Measurements from ENCODE around the gene PLD1.

The PLD1 gene

DNA sequence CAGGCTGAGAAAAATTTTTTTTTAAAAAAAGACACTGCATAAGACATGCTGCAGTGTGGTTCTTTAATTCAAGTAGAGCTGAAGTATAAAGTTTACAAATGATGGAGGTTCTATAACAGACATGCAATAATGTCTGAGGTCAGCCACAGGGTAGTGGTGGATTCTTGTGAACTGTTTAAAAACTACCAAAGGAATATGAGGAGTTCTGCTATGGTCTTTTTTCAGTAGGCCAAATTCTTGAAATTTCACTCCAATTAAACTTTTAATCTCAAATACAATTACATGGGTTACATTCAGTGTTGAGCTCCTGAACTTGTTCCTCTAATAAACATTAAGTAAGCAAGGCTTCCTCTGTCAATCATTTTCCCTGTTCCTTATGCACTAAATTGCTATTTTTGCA is 122.7 kb downstream of the PLD1 start:
- no peak for DNase-seq

DNA sequence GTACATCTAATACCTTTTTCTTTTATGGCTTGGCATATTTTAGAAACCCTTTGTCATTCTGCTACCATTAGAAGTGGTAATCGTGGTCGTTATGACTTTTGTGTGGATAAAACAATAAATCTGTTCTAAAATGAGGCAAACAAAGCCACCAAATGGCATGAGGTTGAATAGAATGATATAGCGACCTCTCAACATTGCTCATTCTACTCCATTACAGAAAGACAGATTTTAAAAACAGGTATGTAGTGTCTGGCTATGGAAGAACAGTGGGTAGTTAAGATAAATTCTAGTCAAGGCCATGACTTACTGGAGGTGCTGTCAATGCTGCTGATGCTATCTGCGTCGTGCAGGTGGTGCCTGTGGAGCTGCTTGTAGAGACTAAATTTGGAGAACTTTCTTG is 123.2 kb downstream of the PLD1 start:
- no peak for DNase-seq

DNA sequence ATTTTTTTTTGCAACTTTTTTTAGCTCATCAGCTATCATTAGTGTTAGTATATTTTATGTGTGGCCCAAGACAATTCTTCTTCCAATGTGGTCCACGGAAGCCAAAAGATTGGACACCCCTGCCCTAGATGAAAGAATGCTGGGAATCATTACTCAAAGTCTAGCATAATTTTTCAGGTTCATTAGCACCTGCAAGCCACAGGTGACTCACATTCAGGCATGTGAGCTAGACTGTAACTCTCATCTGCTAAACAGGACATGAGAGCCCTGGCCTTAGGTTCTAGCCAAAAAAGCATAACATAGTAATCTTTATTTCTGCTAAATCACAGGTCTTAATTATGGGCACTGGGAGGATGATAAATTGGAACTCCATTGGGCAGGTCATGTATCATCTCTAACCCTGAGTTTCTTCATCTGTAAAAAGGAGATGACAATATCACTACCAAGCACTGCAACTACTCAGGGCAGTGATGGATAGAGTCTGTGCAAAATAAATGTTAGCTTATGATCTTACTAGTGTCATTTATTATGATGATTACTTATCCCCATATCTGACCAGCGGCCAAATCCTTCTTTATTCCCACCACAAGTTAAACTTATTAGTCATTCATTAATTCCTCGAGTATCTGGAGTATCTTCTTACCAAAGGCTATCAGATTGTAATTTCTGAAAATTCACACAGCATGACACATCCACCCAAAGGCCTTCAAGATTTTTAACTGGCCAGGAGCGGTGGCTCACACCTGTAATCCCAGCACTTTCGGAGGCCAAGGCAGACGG is 125.0 kb downstream of the PLD1 start:
- no peak for DNase-seq

DNA sequence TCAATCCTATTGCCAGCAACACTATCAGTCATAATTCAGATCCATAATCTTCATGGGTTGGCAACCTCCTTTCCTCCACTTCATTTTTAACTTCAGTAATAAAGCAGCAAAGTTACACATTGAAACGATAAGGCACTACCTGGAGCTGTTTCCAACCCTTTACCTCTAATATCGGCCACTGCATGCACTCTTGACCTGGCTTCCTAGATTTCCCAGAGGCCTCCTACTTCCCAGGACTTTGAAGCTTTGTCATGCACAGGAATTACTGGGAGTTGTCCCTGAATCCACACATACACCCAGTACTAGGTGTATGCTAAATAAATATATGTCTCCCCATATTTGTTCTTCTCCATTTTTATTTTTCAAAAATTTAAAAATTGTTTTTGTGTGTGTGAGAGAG is 126.1 kb downstream of the PLD1 start:
- DNase-seq = no peak

DNA sequence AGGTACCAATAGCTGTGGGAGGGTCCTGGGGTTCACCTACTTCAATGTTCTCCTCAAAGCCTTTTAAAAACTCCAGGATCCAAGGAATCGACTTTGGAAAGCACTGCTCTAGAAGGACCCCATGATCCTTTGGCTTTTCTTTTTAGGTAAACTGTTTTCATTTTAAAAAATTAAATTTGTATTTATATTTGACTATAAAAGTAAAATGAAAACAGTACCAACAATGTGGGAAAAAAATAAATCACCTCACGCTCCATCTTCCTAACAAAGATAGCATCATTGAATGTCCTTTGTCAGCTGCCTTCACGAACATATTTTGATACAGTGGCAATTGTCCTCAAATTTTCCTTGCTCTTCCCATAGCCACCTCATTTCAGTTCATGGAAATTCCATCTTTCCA is 127.5 kb downstream of the PLD1 start:
- no peak for DNase-seq

DNA sequence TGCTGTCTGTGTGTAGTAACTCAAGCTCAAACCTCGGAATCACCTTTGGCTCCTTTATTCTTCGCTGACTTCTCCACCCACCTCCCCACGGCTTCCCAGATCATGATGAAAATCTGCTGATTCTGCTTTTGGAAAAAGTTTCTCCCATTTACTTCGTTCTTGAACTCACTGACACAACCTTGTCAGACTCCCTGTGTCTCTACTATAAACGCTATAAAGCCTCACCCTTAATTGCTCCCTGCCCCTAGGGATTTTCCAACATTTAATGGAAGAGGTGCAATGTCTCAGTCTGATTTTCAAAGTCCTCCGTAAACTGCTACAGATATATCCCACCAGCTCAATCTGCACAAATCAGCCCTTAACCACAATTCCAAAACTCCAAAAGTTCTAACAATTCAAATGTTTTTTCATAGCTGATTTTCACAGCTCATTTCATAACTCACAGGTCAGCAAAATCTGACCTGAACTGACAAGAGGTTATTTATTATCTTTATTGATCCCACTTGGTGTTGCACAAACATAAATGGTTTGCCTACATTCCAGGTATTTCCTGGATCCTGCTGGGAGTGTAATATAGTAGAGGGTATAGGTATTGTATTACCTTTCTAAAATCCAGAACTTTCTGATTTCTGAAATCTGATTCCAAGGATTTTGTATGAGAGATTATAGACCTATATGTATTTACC is 129.4 kb downstream of the PLD1 start:
- no peak for DNase-seq

DNA sequence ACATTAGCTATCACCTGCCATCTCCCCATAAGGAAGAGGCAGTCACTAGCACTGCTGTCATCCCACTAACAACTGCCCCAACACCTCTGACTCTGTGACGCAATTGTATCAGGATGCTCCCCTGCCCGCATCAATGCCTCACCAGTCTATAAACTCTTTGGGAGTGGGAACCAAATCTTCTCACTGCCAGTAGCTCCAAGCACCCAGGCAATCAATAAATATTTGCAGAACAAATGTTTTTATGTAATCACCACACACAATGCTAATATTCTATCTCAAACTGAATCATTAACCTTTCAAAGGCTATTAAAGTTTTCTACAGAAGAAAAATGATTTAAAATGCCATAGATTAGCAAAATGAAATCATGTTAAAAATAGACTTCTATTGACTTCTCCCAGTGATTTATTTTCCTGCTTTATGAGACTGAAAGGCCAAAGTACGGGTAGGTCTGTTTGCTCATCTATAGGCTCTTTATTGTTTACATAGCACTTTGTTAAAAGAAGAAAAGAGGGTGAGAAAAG is 131.3 kb downstream of the PLD1 start:
- no peak for DNase-seq

DNA sequence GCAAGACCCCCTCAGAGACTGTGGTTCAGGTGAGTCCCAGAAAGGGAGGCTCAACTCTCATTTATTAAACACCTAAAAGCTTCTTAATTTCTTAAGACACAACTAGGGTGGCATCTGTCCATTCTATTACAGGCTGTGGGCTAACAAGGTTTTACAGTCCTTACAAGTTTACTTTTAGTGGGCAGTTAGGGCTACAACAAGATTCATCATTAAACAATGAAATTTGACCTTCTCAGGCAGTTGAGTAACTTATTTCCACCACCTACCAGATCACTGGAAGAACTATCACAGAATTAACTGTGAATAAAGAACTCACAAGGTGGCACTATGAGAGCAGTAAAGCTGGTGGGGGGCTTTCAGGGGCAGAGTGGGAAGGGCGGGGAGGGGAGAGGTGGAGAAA is 132.6 kb downstream of the PLD1 start:
- DNase-seq = no peak

DNA sequence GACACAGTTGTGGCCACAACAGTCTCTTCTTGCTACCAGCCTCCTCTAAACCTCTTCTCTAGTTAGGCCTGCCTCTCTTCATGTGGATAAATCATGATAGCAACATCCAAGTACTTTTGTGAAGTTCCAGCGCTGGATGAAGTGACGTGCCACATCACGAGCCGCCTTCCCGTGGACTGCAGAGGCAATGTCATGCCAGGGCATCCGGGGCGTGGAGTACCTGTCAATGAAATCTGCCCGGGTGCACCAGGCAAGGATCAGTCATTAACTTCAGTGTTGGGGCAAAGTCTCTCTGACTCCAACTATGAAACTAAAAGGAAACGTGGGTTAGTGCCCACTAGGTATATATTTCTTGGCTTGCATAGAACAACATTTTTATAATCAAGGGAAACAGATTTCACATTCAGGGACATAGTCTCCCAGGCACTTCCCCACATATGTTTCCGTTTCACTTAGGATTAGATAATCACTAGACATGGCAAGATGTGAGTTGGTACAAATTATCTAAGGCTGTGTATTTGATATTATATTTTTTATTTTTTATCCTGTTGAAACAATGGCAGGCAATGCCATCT is 133.6 kb downstream of the PLD1 start:
- DNase-seq = no peak

DNA sequence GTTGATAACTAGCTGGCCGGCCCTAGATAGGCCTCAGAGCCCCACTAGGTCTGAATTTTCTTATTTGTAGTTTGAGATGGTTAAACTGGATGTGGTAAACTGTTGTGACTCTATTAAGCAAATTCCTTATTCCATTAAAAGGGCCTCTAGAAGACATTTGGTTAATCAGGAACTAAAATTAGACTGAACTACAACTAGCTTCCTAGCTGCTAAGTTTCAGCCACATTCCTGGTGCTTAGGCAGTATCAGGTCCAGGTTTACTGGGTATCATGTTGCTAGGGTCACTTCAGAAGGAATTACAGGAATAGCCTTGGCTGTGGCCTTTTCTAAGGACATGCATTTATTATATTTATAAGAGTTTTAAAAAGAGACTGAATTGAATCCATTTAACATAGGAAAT is 136.3 kb downstream of the PLD1 start:
- no peak for DNase-seq

DNA sequence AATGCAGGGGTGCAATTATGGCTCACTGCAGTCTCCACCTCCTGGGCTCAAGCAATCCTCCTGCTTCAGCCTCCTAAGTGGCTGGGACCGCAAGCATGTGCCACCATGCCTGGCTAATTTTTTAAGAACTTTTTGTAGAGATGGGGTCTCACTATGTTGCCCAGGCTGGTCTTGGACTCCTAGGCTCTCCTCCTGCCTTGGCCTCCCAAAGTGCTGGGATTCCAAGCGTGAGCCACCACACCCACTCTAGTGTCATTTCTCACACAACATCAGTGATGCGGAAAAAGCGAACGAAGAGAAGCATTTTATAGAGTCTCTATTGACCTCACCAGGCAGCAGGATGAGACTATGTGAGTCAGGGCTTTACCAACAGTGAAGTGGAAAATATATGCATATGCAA is 137.7 kb downstream of the PLD1 start:
- no peak for DNase-seq

DNA sequence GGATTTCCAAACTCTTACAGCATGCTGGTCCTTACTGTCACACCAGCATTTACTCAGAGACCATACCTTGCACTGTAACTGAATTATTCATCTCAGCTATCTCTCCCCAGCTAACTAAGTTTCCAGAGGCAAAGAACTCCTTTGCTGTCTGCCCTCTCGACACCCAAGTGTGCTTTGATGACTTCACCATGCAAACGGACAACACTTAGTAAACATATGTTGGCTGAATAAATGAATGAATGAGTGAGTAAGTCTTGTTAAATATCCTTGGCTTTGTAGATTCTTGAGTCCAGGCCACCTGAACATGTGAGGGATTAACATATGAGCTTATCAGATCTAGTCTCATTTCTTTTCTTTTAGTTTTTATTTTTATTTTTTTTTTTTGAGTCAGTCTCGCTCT is 138.2 kb downstream of the PLD1 start:
- no peak for DNase-seq

DNA sequence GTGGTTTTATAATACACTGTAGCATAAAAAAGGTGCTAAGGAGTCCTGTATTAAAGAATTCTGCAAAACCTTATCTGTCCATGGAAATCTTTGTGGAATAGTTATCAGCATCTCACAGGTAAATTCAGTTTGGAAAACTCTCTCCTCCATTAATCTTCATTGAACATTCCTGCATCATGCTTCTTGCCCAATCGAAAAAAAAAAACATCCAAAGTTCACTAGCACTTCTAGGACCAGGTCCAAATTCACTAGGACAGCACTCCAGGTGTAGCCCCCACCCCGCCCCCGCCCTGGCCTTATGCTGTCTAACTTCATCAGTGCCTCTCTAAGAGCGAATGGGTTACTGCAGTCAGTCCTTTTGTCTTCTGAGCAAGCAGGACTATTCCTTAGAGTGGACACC is 138.6 kb downstream of the PLD1 start:
- no peak for DNase-seq

DNA sequence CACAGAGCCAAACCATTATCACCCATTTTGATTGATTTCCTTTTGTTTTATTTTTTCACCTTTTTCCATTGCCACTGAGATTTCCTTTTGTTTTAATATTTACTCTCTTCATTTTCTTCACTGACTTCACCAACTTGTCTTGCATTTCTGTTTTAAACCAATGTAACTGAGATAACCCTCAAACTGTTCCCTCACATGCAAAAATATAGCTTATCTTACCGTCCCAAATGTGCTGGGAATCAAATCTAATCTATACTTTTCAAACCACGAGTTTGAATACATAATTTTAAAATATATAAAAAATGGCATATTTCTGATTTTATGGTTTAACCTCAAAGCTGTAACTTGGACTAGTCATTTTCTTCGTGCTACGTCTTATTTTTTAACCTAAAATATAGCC is 143.8 kb downstream of the PLD1 start:
- DNase-seq = no peak

DNA sequence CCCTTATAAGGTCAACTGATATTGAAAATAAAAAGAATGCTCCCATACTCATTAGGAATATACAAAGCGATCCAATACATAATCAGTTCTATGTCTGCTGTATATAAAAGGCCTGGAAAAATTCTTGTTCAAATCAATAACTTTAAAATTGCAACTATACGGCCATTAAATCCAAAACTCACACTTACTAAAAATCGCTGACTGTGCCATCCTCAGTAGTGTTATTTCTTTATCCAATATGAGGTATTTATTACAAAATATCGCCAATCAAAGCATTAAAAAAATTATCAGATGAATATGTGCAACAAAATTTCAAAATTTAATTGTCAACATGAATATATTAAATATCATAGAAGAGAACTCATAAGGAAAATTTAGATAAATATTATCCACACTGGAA is 146.5 kb downstream of the PLD1 start:
- no peak for DNase-seq

DNA sequence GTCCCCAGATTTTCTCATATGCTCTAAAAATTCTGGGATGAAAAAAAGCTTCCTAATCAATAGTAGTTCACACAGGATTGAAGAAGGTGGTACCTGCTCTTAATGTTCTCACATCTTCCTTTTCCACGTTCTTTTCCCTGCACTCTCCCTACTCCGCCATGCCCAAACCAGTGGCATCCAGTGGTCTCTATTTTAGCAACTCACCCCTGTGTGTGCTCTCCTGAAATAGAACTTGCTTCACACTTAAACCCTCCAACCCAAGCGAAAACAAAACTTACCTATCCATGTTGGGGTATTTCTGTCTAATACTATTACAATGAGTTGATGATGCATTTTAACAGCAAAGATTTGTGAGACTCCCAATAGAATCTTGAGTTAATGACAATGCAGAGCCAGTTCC is 148.8 kb downstream of the PLD1 start:
- no peak for DNase-seq

DNA sequence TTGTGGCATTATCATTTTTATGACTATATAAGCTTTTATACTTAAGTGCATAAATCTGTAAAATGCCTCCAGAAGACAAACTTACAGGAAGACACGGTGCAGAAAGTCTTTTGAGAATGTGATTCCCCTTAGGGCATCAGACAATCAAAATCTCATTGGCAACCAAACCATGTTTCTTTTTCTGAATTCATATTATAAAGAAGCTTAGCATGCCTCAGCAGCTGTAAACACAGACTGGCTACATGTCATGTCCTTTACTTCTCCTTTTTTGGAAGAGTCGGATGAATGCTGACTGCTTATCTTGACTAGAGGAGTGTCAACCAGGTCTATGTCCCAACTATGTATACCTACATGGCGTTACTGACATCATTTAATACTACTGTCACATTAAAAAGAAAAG is 150.1 kb downstream of the PLD1 start:
- DNase-seq = no peak

DNA sequence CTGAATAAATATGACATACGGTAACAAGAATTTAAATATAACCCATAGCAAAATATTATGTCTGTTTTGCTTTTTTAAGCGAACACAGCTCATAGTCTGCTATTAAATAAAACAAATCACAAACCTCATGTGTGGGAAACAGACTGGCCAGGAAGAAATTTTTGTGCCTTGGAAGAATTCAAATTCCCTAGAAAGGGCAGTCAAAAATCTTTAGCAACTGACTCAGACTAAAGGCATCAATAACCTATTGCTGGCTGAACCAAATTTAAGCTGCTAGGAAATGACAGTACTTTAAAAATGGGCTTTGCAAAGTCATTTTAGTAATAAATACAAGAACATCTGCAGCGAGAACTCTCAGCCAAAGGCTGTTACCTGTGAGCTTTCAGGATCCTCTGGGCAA is 151.4 kb downstream of the PLD1 start:
- no peak for DNase-seq

DNA sequence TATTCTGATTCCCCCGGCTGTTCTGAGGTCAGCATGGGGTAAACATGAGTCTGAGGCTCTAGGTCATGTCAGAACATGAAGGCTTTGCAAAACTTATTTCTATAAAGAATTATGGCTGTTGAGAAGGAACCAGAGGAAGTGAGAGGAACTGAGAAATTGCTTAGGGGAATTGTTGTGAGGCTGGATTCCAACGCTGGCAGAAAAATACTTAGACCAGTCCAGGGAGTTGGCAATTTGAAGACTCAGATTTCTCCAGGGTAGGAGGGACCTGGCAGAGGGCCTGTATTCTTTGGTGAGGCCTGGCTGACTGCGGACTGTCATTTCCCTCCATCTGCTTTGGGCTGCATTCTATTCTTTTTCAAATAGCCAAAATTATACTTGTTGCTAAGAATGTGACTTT is 155.5 kb downstream of the PLD1 start:
- no peak for DNase-seq

DNA sequence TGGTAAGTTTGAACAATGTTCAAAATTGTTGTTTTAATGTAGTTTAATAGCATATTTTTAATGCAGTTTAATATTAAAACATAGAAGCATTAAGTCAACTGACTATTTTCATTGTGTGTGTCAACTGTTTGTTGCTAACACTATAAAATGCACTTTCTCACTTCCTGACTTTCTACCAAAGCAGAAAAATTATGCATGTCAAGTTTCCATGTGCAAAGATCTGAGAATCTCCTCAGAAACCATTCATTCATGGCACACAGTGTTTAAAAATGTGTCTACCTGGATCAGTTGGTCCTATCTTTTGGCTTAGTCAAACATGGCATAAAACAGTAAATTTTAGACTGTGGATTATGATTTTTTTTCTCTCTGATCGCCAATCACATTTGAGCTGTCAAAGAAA is 156.0 kb downstream of the PLD1 start:
- DNase-seq = no peak

DNA sequence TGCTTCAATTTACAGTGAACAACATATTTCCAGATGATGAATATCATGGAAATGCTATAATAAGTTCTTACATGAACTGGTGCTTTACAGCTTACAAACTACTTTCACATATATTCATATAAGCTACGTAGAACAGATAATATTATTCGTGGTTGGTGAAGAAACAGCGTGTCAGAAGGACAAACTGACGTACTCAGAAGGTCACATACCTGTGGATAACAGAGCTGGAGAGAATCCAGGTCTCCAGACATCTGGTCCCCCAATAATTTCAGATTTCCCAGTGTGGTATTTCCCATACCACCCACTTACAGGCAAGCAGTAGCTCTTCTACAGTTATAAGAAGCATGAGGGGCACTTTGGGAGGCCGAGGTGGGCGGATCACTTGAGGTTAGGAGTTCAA is 156.6 kb downstream of the PLD1 start:
- DNase-seq = no peak

DNA sequence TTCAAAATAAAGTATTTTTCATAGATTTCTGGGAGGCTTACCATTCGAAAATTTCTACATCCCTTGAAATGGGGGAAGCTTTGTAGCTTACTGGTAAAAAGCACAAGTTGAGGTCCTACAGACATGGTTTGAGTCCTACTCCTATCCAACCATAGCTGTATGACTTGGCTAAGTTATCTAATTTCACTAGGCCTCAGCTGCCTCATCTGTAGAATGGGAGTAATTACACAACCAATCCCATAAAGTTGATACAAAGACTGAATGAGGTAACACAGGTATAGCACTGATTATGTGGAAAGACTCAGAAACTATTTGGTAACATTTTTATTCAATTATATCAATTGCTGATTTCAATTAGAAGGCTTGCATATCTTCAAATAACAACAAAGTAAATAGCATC is 157.4 kb downstream of the PLD1 start:
- DNase-seq = no peak

DNA sequence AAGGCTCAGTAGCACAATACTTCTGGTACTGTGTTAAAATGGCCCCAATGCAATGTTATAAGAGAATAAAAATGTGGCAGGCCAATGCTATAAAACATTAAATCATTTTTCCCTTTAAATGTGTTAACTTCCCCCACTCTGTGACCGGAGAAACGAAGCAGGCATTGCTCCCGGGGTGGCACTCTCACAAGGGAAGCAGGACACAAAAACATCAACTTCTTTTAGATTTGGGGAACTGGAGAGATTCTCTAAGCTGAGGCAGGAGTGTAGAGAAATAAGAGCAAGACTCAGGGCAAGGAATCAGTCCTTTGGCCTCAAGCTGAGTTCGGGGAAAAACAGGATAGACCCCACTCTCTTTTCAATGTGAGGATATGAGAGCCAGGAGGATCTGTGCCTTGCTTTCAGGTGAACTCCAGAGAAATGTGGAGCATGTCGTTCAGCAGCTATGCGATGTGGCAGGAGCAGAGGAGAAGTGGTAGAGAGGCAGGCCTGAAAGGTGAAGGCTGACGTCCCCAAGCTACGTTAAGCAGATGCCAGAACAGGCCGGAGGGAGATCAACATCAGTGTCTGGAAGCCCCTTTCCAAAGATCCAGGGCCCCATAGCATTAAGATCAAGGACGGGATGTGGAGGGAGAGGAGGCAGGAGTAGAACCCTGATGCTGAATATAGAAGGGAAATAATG is 160.2 kb downstream of the PLD1 start:
- DNase-seq = no peak

DNA sequence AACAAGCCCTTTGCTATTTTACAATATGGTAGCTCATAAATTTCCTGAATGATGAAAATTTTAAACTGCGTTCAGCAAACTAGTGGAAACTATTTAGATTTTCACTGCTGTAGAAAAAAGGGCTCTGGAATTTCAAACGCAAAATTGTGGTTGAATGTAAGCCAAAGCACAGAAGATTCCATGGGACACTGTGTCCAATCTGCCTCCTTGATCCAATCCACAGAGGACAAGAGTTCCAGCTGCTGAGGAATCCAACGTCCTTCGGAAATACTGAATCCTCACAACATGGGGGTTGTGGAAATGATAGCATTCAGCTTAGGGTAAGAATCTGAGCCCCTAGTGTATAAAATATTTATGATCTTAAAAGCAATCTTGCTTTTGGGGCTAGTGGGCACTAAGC is 161.0 kb downstream of the PLD1 start:
- DNase-seq = no peak

All from cortex of kidney (tissue), 1 donor.